Measurements from ENCODE around the gene ENSA.
"Not testable (repeated sequence)": the region's sequence is repeated elsewhere in the genome, so short reads cannot be mapped to it uniquely, and the experiment has no call there.

Gene ENSA, protein sequence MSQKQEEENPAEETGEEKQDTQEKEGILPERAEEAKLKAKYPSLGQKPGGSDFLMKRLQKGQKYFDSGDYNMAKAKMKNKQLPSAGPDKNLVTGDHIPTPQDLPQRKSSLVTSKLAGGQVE

DNA sequence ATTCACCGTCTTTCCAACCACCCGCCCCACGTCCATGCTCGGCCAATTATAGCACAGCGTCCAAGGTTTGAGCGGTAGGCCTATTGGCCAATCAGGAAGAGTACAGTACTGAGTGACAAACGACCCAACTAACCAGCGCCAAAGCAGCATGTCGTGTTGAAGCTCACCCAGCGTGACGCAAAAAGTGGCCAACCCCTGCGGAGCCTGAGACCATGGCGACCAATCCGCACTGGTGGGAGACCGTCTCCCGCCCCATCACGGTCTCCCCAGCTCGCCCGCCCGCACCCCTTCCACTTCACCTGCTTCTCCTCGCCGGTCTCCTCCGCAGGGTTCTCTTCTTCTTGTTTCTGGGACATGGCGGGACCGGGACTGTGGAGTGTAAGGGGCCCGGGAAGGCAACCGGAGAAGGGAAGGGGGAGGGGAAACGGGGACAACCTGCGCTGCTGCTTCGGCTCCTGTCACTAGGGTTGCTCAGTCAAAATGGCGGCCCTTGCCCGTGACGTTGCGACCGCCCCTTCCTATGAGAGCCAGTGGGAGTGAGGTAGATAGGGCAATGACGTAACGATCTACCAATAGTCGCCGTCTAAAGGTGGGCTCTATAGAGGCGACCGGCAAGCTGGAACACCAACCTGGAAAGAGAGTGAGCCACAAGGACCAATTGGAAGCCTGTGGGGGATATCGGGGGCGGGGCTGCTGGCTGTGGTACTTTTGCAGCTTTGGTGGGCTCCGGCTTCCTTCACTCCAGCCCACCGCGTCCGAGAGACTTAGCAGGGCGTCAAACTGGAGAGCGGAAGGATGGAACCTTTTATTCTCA is at the start of gene ENSA:
ENSA (minus strand) TSS at position 498 of the 814 bp plus-strand sequence; CDS start at position 356, 142 bp downstream.
- peak; percentile 100 for DNase-seq

- DNase-seq, result no peak
Measured at GRCh38 chr1:150678988-150679387, 49.6 kb upstream of the ENSA start.

DNA sequence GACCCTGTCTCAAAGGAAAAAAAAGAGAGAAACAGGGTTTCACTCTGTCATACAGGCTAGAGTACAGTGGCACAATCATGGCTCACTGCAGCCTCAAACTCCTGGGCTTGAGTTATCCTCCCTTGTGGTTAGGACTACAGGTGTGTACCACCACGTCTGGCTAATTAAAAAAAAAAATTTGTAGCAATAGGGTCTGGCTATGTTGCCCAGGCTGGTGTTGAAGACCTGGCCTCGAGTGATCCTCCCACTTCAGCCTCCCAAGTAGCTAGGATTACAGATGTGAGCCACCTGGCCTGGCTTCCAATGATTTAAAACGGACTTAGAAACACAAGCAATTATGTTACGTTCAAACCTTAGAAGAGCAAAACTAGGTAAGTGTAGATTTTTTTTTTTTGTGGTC is 45.5 kb upstream of the ENSA start:
- no peak for DNase-seq

DNA sequence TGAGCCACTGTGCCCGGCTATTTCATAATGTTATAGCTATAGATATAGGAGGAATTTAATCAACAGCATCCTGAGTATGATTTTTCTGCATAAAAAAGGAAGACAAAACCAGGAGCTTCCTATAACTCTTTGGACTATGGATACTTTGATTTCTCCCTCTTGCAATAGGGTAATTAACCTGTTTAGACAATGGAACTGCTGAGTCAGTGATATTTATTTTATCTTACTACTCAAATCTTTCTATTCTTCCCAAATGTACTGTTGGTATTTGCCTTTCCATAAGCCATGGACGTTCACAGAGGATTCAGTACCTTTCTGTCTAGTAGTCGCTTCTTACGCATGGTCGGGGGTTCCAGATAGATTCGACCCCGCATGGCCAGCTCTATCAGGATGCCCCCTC is 33.9 kb upstream of the ENSA start:
- DNase-seq, result no peak

DNA sequence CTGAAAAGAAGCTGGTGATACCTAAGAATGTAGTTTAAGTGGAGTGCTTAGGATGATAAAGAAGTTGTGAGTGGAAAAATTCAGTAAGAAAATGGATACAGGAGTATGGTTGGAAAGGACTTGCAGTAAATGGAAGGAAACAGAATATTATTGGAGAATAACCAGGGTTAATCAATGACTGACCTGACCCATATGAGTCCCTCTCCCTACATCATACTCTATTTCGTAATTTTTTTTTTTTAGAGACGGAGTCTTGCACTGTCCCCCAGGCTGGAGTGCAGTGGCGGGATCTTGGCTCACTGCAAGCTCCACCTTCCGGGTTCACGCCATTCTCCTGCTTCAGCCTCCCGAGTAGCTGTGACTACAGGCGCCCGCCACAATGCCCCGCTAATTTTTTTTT is 33.4 kb upstream of the ENSA start:
- no peak for DNase-seq

DNA sequence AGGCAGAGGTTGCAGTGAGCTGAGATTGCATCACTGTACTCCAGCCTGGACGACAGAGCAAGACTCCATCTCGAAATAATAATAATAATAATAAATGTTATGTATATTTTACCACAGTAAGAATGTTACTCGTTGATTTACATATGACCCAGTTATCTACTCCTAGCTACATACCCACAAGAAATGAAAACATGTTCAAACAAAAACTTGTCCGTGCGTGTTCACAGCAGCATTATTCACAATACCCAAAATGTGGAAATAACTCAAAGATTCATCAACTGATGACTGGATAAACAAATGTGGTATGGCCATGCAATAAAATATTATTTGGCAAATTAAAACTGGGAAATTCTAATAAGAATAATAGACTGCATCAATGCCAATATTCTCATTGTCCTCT is 31.7 kb upstream of the ENSA start:
- DNase-seq, result no peak

DNA sequence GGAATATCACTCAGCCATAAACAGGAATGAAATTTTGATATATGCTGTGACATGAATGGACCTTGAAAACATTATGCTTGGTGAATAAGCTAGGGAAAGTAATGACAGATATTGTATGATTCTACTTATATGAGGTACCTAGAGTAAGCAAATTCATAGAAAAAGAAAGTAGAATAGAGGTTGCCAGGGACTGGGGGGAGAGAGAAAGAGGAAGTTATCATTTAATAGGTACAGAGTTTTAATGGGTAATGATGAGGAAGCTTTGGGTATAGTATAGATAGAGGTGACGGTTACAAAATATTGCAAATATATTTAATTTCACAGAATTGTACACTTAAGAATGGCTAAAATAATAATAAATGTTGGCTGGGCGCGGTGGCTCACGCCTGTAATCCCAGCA is 31.2 kb upstream of the ENSA start:
- DNase-seq, result no peak

DNA sequence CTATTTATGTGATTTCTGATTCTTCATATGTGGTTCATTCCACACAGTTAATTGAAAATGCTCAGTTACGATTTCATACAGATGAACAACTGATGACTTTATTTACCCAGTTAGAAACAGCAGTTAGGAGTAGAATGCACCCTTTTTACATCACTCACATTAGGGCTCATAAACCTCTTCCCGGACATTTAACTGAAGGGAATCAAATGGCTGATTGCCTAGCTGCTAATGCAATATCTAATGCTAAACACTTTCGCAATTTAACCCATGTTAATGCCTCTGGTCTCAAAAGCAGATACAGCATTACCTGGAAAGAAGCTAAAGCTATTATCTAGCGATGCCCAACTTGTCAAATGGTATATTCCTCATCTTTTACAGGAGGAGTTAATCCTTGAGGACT is 27.7 kb upstream of the ENSA start:
- DNase-seq, result not testable (repeated sequence)

DNA sequence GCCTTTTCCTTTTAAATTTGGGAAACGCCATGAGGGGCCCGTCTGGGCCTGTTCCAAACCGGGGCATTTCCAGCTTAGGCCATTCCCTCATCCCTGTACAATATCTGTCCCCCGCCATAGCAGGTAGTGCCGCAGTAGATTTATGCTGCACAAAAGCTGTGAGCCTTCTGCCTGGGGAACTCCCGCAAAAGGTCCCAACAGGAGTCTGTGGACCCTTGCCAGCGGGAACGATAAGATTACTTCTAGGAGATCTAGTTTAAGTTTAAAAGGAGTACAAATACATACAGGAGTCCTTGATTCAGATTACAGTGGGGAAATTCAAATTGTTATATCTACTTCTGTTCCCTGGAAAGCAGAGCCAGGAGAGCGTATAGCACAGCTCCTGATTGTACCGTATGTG is 25.2 kb upstream of the ENSA start:
- not testable (repeated sequence) for DNase-seq

DNA sequence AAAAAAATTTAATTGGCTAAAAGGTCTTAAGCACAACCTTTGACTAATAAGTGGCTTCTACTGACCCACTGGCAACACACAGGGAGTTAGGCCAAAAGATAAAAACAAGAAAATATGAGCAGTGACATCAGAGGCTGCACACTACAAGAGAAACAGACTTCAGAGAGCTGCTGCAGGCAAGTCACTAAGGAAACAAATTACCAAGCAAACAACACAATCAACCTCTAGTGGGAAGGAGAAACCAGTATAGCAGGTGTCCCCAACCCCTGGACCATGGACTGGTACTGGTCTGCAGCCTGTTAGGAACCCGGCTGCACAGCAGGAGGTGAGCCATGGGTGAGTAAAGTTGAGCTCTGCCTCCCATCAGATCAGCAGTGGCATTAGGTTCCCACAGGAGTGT is 20.8 kb upstream of the ENSA start:
- DNase-seq, result no peak

DNA sequence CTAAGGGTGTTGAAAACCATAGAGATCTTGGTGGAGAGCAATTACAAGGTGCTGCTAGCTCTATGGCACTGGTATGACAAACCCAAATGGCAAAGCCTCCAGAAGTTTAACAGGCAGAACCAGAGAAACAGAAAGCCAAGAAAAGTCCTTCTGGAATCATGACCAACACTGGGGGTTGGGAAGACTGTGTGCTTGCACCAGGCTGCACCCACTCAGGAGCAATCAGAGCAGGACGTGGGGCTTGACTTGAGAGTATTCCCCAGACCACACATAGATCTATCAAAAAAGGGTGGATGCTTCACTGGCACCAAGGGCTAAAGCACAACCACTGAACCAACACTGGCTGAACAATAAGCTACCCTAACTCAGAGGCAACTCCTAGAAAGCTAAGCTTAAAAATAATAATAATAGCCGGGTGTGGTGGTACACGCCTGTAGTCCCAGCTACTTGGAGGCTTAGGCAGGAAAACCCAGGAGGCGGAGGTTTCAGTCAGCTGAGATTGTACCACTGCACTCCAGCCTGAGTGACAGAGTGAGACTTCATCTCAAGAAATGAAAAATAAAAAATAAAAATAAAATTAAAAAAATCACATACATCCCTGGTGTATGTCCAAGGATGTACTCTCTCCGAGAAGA is 20.1 kb upstream of the ENSA start:
- no peak for DNase-seq

- DNase-seq, result no peak
Measured at GRCh38 chr1:150642296-150642695, 12.9 kb upstream of the ENSA start.

DNA sequence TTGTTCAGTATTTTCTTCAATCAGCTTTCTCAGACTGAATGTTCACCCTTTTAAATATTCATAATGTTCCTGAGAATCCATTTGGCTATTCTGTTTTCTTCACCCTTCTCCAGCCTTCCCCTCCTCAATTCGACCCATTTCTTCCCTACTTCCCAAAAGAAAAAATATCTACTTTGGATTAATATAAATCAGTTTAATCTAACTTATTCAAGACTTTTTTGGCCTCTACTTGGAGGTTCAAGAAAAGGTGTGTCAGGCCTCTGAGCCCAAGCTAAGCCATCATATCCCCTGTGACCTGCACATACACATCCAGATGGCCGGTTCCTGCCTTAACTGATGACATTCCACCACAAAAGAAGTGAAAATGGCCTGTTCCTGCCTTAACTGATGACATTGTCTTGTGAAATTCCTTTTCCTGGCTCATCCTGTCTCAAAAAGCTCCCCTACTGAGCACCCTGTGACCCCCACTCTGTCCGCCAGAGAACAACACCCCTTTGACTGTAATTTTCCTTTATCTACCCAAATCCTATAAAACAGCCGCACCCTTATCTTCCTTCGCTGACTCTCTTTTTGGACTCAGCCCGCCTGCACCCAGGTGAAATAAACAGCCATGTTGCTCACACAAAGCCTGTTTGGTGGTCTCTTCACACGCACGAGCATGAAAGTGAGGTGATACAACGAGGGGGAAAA is 11.9 kb upstream of the ENSA start:
- DNase-seq, result not testable (repeated sequence)

- not testable (repeated sequence) for DNase-seq
Measured at GRCh38 chr1:150638430-150638829, 9.0 kb upstream of the ENSA start.

DNA sequence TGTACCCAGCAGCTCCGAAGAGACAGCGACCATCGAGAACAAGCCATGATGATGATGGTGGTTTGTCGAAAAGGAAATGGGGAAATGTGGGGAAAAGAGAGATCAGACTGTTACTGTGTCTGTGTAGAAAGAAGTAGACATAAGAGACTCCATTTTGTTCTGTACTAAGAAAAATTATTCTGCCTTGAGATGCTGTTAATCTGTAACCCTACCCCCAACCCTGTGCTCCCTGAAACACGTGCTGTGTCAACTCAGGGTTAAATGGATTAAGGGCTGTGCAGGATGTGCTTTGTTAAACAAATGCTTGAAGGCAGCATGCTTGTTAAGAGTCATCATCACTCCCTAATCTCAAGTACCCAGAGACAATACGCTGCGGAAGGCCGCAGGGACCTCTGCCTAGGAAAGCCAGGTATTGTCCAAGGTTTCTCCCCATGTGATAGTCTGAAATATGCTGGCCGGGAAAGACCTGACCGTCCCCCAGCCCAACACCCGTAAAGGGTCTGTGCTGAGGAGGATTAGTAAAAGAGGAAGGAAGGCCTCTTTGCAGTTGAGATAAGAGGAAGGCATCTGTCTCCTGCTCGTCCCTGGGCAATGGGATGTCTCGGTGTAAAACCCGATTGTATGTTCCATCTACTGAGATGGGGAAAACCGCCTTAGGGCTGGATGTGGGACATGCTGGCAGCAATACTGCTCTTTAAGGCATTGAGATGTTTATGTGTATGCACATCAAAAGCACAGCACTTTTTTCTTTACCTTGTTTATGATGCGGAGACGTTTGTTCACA is 5.6 kb upstream of the ENSA start:
- DNase-seq, result not testable (repeated sequence)

GRCh38 chr1:150628766-150629114 is 672 bp downstream of the ENSA start:
- DNase-seq, result no peak

DNA sequence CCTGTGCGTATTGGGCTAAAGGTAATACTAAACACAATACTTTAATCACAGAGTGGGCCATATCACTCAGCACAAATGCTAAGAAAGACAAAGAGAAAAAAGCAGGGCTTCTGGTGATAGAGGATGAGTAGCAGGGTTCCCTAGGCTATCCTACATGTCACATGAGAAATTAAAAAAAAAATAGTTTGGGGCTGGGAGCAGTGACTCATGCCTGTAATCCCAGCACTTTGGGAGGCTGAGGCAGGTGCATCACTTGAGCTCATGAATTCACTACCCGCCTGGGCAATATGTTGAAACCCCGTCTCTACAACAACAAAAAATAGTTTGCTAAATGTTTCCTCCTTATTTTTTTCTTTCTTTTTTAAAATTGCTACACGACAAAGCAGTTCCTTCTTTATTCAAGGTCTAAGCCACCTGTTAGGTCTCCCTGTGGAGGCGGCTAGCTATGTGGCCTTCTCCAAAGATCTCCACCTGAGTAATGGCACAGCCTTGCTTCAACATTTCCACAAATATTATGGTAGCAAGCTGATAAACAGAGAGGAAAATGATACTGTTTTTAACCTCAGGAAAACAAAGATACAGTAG is 1.5 kb downstream of the ENSA start:
- no peak for DNase-seq

DNA sequence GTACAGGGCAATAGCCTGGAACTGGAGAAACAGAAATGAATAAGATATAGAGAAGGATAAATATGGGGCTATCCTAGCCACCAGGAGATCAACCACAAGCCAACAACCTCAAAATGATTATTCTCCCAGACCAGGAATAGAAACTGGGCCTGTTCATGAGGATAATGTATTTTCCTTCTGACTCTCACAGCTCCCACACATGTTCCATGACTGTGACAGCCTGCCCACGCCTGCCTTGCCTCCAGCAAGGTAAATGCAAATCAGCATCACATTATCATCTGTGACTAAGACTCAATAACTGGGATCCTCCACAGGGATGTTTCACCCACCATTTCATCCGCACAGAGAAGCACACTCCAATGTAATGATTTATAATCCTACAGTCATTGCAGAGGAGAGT is 3.3 kb downstream of the ENSA start:
- no peak for DNase-seq

GRCh38 chr1:150624546-150624945 is 4.9 kb downstream of the ENSA start:
- not testable (repeated sequence) for DNase-seq

- not testable (repeated sequence) for DNase-seq
Measured at GRCh38 chr1:150624134-150624533, 5.3 kb downstream of the ENSA start.

- DNase-seq, result no peak
Measured at GRCh38 chr1:150622303-150622975, 7.0 kb downstream of the ENSA start.

Data from NCI-H2081 treated with DMSO at 0.1 percent for 48 hours (cell line).